ENCODE measurements around the gene SPAG17. TPM values are rescaled to one million over a fixed set of nuclear protein-coding genes. Genes with fewer than 3 reads are reported as not detected.

The SPAG17 gene
- total and polyA plus RNA-seq, 2 experiments from 2014 or later: 1.0 to 1.1 TPM

- TF ChIP-seq ZNF462 (CRISPR knock-in tag; IDR thresholded peaks at IDR 0.05) (no peak), NANOG (IDR thresholded peaks at IDR 0.05; ENCODE audit: borderline replicate concordance) (no peak), JUNB (IDR thresholded peaks at IDR 0.05; ENCODE audit: unreplicated experiment) (no peak), STAT1 (IDR thresholded peaks at IDR 0.05; ENCODE audit: unreplicated experiment) (no peak), EZH2phosphoT487 (IDR thresholded peaks at IDR 0.05; ENCODE audit: unreplicated experiment) (no peak), ZNF114 (CRISPR knock-in tag; IDR thresholded peaks at IDR 0.05) (no peak), POLR2AphosphoS5 (IDR thresholded peaks at IDR 0.05; ENCODE audit: low read depth) (no peak), EZH2 (IDR thresholded peaks at IDR 0.05; ENCODE audit: low read depth, unreplicated experiment) (no peak), CTCF (conservative IDR thresholded peaks at IDR 0.05; ENCODE audit: low read depth in 2 of 2) (no peak), REST (IDR thresholded peaks at IDR 0.05; ENCODE audit: unreplicated experiment) (no peak), CREB1 (CRISPR knock-in tag; IDR thresholded peaks at IDR 0.05; ENCODE audit: low read depth) (no peak), ZNF331 (CRISPR knock-in tag; IDR thresholded peaks at IDR 0.05; ENCODE audit: low read depth) (no peak)
Observed at GRCh38 chr1:118158924-118159323, 26.1 kb downstream of the SPAG17 start (continued).
